ENCODE results near the gene ALS2. TPM values are rescaled to one million over a fixed set of nuclear protein-coding genes. Genes with fewer than 3 reads are reported as not detected.
"Not testable (repeated sequence)": the region's sequence is repeated elsewhere in the genome, so short reads cannot be mapped to it uniquely, and the experiment has no call there.

Gene ALS2
- total and polyA plus RNA-seq, 2 of the 8 experiments (the other 6 are each of a cell fraction or from before 2014, with no cell fraction given): 12.1 to 34.5 TPM

DNA sequence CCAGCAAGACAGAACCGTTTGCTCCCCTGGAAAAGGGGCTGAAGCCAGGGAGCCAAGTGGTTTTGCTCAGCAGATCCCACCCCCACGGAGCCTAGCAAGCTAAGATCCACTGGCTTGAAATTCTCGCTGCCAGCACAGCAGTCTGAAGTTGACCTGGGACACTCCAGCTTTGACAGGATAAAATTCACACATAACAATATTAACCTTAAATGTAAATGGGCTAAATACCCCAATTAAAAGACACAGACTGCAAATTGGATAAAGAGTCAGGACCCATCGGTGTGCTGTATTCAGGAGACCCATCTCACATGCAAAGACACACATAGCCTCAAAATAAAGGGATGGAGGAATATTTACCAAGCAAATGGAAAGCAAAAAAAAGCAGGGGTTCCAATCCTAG is 109.5 kb downstream of the ALS2 start:
- 61% methylated on average over 4 of the region's 4 CpGs; no CpG with 5 or more reads in 1 of the 2 experiments for WGBS, 2 experiments (ENCODE audit: extremely low coverage in 1 of 2, insufficient coverage in 1 of 2, insufficient read length in 1 of 2, insufficient replicate concordance in 2 of 2, low coverage in 1 of 2, low lambda C conversion rate in 2 of 2, missing lambda C conversion rate in 1 of 2)
- FAIRE-seq; H4K8ac ChIP-seq (ENCODE audit: extremely low read depth, insufficient read depth, low read length); POLR2A ChIA-PET (ENCODE audit: partially characterized antibody); H3K4me2 ChIP-seq (ENCODE audit: insufficient read depth in 1 of 2, low read depth in 2 of 2, low read length in 2 of 2); H3K18ac ChIP-seq (ENCODE audit: extremely low read depth, low read length); H4K91ac ChIP-seq (replicated peaks; ENCODE audit: insufficient read length, low read length); H3K27ac ChIP-seq (ENCODE audit: low read depth, low read length); H3K36me3 ChIP-seq (ENCODE audit: control insufficient read depth in 2 of 4, insufficient read depth in 4 of 4, low read length in 3 of 4); H2BK15ac ChIP-seq (ENCODE audit: low read length); H2AFZ ChIP-seq (ENCODE audit: low read length); H3K14ac ChIP-seq (ENCODE audit: insufficient read length); H3K23me2 ChIP-seq (ENCODE audit: low read depth, low read length); H3K9ac ChIP-seq (replicated peaks in 1 of 4; ENCODE audit: extremely low read depth in 1 of 4, low read depth in 3 of 4, low read length in 3 of 4); H3K79me2 ChIP-seq (ENCODE audit: control insufficient read depth in 1 of 2, insufficient read depth in 2 of 2, low read length in 2 of 2); H3K79me1 ChIP-seq (ENCODE audit: low read depth, low read length); H3K9me3 ChIP-seq (ENCODE audit: insufficient read depth in 2 of 2, low read depth in 1 of 2, low read length in 1 of 2); H4K5ac ChIP-seq (ENCODE audit: insufficient read length, low read depth, low read length); H3K4me3 ChIP-seq (ENCODE audit: extremely low read depth in 1 of 4, insufficient read depth in 2 of 4, low read depth in 3 of 4, low read length in 4 of 4); H2BK120ac ChIP-seq (replicated peaks; ENCODE audit: low read depth, low read length); H3K27me3 ChIP-seq (replicated peaks in 1 of 4; ENCODE audit: control insufficient read depth in 3 of 4, extremely low read depth in 1 of 4, insufficient read depth in 3 of 4, low read length in 3 of 4); H3K4ac ChIP-seq (replicated peaks; ENCODE audit: insufficient read length, low read depth, low read length); H3K56ac ChIP-seq (replicated peaks; ENCODE audit: insufficient read length, low read depth, low read length); H2BK5ac ChIP-seq (ENCODE audit: low read depth, low read length); H2BK12ac ChIP-seq (ENCODE audit: low read depth, low read length); H3K4me1 ChIP-seq (replicated peaks in 1 of 4; ENCODE audit: control insufficient read depth in 3 of 4, insufficient read depth in 4 of 4, low read length in 3 of 4); H3K23ac ChIP-seq (ENCODE audit: insufficient read length); DNase-seq (ENCODE audit: low read depth in 1 of 2, low spot score in 2 of 2); H2BK20ac ChIP-seq (ENCODE audit: low read length); H2AK5ac ChIP-seq (ENCODE audit: low read depth, low read length); H4K20me1 ChIP-seq (replicated peaks in 1 of 2; ENCODE audit: control insufficient read depth in 1 of 2, insufficient read depth in 2 of 2, low read length in 2 of 2): not testable (repeated sequence)
- CTCF ChIA-PET (ENCODE audit: partially characterized antibody): interaction anchor here (0.6 to 1.1 kb wide), 3 partner anchors 30 to 73 kb away, joined by 3 to 4 read pairs (median 4); no protein-coding TSS in a partner anchor

Data from H1 (cell line).